Prostate gland (tissue), 2 donors: Measurements from ENCODE around the gene SLC39A9.

Experiments
- CTCF ChIP-seq, 4 experiments: fragments of 200-600 bp in 2 of 4; fragments of 450-650 bp in 2 of 4; sonication (generic) in 2 of 4; IDR thresholded peaks; 1 replicate in 3 of 4; 2 replicates in 1 of 4; pipeline ENCODE4 v1.5.1; 2016 to 2019; ENCODE audit warnings: antibody characterized with exemption in 4 of 4, mild to moderate bottlenecking in 2 of 4, moderate library complexity in 2 of 4
- POLR2AphosphoS5 ChIP-seq: sonication (generic); formaldehyde crosslinking; IDR thresholded peaks from one replicate; pipeline ENCODE4 v1.6.1; 2017; ENCODE audit warnings: antibody characterized with exemption

GRCh38 chr14:69459122-69459521 is 60.6 kb downstream of the SLC39A9 start:
- TF ChIP-seq POLR2AphosphoS5 (no peak), CTCF (IDR thresholded peaks at IDR 0.05) (no peak)
